Measurements from ENCODE around the gene SMARCD1. TPM values are rescaled to one million over a fixed set of nuclear protein-coding genes. Genes with fewer than 3 reads are reported as not detected.
A peak's percentile ranks its signal among the peaks of the same experiment; 100 is the strongest.

SMARCD1 gene
- total RNA-seq = 32.0 and 36.0 TPM in 2 replicates
- polyA plus RNA-seq (2012) = 32.8 TPM

DNA sequence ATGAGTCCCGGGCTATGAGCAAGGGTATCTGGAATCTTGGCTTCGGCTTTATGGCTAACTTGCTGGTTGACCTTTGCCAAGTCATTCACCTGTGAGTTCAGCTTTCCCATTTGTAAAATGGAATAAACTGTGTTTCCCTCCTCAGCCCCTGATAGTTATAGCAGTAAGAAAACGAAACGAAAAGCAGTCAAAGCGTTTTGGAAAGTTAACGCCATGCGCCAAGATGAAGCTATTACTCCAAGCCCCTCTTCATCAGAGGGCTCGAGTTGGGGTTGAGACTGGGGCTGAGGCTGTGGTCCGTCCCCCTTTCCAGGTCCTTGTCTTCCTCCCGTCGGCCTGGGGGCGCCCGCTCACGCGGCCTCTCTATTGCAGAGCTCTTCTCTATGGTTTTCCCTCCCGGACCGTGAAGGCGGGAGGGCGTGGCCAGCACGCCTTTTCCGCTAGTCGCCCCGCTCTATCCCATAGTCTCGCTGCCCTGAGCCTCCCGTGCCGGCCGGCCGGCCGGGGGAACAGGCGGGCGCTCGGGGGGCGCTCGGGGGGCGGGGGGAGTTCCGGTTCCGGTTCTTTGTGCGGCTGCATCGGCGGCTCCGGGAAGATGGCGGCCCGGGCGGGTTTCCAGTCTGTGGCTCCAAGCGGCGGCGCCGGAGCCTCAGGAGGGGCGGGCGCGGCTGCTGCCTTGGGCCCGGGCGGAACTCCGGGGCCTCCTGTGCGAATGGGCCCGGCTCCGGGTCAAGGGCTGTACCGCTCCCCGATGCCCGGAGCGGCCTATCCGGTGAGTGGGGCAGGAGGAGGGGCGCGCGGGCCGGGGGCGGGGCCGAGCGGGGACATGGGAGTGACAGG, at the start of gene SMARCD1:
Gene SMARCD1, plus strand, starts transcription at position 568 of the 840 bp plus-strand sequence. Its CDS starts 28 bp downstream, at position 596.
- DNase-seq (ENCODE audit: low read depth) = peak; percentile 94

- DNase-seq (ENCODE audit: low read depth) = no peak
These were observed 46.8 kb upstream of the SMARCD1 start for GRCh38 chr12:50038336-50038735.

DNA sequence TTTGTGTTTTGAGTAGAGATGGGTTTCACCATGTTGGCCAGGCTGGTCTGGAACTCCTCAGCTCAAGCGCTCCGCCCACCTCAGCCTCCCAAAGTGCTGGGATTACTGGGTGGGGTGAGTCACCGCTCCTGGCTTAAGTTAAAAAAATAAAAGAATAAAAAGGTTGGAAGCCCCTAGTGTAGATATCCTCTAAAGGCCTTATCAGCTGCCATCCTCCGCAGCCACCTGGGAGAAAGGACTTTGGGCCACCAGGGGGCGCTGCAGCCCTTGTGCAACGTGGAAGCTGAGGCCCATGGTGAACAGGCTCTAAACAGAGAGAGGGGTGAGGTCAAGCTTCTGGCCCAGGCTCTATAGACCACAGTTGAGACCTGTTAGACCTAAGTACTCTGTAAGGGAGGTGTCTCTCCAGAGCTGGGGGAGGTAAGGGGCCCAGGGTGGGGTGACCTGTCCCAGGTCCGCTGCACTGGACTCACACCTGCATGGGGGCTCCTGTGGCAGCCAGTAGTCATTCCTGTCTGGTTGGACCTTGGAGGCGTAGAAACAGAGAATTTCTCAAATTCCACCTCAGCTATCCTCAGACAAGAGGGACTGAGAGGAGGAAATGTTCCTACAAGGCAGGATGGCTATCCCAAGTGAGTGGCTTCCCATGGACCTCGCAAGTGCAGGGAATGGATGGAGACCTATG, 45.8 kb upstream of the SMARCD1 start:
- peak; percentile 79 for DNase-seq (ENCODE audit: low read depth)

DNA sequence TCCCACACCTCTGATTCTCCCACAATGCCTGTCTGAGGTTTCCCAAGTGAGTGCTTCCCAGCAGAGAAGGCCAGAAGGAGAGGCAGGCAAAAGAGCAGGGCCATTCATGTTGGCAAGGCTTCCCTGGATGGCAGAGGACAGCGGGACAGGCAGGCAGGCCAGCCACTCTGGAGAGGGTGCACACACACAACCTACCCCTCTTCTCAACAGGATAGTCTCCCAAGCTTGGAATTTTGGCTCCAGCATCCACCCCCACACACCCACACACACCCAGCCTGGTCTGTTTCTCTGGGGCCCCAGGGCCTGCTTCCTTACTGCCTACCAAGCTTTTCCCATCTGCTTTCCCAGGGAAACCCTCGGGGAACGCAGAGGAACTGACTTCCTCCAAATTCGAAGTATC, 44.5 kb upstream of the SMARCD1 start:
- DNase-seq (ENCODE audit: low read depth) = no peak

DNA sequence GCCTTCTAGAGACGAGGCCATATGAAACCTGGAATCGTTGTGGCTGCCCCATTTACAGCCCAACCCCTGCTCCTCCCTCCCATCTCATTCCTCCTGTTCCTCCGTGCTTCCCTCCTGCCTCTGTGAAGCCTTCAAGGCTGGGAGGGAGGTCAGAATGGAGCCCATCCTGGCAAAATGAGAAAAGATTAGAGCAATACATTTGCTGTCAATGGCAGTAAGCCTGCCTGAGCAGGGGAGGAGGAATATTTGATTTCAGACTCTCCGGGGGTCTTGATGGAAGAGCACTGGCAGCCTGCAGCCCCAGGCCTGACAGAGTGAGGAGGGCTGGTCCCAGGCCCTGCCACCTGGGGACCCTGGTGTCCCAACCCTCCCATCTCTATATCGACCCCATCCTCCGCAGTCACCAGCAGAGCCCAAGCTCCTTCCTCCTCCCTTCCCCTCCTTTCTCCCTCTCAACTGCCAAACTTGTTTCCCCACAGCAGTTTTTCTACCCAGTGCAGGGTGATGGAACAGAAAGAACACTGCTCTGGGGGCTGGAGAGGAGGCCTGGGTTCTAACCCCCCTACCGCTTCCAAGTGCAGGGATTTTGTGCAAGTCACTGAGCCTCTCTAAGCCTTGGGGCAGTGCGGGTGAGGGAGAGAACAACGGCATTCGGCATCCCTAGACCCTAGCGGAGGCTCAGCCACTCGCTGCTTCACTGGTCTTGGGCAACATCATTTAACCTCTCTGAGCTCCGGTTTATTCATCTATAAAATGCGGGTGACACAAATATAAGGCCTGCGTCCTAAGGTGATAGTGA, 43.9 kb upstream of the SMARCD1 start:
- no peak for DNase-seq (ENCODE audit: low read depth)

DNA sequence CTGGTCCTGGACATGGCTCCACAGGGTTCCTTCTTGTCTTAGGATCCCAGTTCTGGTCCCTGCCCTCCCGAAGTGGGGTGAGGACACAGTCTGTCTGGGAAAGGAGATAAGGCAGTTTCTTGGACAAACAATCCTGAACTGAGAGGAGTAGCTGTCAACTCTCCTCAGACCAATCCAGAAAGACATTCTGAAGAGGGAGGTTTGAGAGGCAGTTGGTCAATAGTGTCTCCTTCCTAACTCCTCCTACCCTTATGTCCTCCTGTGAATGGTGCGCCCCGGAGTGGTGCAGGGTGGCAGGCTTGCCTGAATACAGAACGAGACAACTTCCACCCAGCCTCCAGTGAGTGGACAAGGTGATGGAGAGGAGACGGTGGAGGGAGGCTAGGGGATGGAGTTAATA, 43.2 kb upstream of the SMARCD1 start:
- no peak for DNase-seq (ENCODE audit: low read depth)

DNA sequence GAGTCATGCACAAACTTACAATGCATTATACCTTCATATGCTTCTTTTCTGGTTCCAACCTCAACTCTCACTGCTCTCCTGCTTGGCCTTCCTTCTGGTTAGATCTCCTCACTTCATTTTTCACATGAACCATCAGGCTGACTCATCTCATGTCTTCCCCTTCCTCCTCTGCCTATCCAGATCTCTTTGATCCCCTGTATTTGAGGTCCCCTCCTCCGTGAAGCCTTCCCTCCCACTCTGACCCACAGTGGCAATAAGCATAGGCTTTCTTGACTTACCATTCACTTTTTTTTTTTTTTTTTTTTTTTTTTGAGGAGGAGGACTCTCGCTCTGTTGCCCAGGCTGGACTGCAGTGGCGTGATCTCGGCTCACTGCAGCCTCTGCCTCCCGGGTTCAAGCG, 42.4 kb upstream of the SMARCD1 start:
- no peak for DNase-seq (ENCODE audit: low read depth)

DNA sequence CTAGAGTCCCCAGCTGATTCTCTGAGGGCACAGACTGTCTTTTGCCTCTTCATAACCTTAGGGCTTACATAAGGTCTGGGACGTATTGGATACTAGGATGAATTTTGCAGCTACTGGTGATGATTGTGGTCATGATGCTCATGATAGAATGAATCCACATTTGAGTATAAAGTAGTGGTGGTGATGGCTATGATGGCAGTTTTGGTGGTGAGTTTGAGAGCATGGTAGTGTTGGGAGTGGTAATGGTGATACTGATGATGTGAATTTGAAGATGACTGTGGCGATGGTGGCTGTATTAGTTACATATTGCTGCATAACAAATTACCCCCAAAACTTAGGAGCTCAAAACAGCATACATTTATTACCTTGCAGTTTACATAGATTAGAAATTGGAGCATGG, 41.8 kb upstream of the SMARCD1 start:
- DNase-seq (ENCODE audit: low read depth) = no peak

GRCh38 chr12:50043854-50044253, 41.3 kb upstream of the SMARCD1 start:
- DNase-seq (ENCODE audit: low read depth) = no peak

- no peak for DNase-seq (ENCODE audit: low read depth)
These were observed 37.4 kb upstream of the SMARCD1 start for GRCh38 chr12:50047693-50048250.

GRCh38 chr12:50049254-50050118, 35.7 kb upstream of the SMARCD1 start:
- DNase-seq (ENCODE audit: low read depth) = no peak

GRCh38 chr12:50050119-50050385, 35.1 kb upstream of the SMARCD1 start:
- DNase-seq (ENCODE audit: low read depth) = no peak

- DNase-seq (ENCODE audit: low read depth) = no peak
These were observed 34.6 kb upstream of the SMARCD1 start for GRCh38 chr12:50050410-50051098.

- no peak for DNase-seq (ENCODE audit: low read depth)
These were observed 33.9 kb upstream of the SMARCD1 start for GRCh38 chr12:50051101-50051806.

- DNase-seq (ENCODE audit: low read depth) = no peak
These were observed 32.6 kb upstream of the SMARCD1 start for GRCh38 chr12:50052544-50052943.

- no peak for DNase-seq (ENCODE audit: low read depth)
These were observed 32.2 kb upstream of the SMARCD1 start for GRCh38 chr12:50052964-50053363.

DNA sequence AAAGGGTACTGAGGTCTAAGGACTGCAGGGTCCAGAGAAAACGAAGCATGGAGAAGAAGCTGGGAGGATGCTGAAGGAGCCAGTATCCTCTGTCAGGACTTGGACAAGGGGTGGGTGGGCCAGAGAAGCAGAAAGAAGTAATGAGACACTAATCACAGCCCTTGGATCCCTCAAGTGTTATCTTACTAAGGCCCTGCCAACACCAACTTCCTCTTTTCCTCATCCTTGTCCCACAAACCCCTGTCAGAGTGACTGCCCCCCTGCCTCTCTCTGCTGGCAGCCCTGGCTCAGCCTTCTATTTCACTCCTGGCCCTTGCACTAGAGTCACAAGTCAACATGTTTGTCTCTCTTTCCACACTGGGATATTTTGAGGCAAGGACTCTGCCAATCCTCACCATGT, 31.6 kb upstream of the SMARCD1 start:
- no peak for DNase-seq (ENCODE audit: low read depth)

DNA sequence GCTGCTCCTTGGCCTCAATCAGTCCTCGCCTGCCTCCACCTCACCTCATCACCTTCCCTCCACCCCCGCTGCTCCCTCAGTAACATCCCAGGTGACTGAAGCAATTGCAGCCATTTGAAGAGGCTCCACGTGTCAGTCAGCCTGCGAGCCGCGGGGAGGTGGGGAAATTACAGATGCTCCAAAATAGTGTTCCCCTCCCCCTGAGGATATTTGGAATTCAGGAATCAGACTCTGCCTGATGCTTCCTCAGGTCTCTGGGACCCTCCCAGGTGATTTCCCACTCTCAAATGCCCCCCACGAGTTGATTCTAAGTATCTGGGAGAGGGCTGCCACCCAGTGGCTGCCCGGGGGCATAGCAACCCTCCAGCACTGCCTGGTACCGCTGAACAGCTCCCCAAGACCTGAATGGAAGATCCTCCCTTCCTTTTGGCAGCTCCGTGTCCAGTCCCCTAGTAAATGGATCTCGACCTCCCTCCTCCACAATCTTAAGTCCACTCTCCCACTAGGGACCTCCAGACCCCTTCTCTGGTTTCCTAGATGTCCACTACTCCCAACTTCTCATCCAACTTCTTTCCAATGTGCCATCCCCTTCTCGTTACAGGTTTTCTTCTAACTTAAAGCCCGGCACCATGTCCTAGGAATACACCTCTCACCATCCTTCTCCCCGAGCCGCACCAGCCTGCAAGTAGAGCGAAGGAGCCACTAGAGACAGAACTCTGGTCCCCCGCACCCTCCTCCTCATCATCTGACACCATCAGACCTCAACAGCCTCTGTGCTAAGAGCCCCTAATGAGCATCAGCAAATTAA, 29.1 kb upstream of the SMARCD1 start:
- DNase-seq (ENCODE audit: low read depth) = peak; percentile 50

GRCh38 chr12:50056639-50056976, 28.5 kb upstream of the SMARCD1 start:
- no peak for DNase-seq (ENCODE audit: low read depth)
